HG02973 (cell line): ENCODE results near the gene VGLL4.

Experiments
- ATAC-seq: cut with Tn5 transposase; IDR thresholded peaks from one replicate; pipeline ENCODE4 v1.9.1; 2021; ENCODE audit warnings: moderate library complexity; ENCODE audit not compliant: unreplicated experiment

Gene VGLL4

GRCh38 chr3:11566916-11567315 lies 76.8 kb downstream of the VGLL4 start:
- no peak for ATAC-seq

- no peak for ATAC-seq
Measured at GRCh38 chr3:11566478-11566877, 77.2 kb downstream of the VGLL4 start.

- no peak for ATAC-seq
Measured at GRCh38 chr3:11565932-11566331, 77.8 kb downstream of the VGLL4 start.

- ATAC-seq = no peak
Measured at GRCh38 chr3:11565492-11565891, 78.2 kb downstream of the VGLL4 start.

- ATAC-seq = no peak
Measured at GRCh38 chr3:11565072-11565471, 78.6 kb downstream of the VGLL4 start.

GRCh38 chr3:11564577-11565001 lies 79.1 kb downstream of the VGLL4 start:
- no peak for ATAC-seq

GRCh38 chr3:11563865-11564185 lies 79.9 kb downstream of the VGLL4 start:
- no peak for ATAC-seq

- no peak for ATAC-seq
Measured at GRCh38 chr3:11563159-11563864, 80.4 kb downstream of the VGLL4 start.

GRCh38 chr3:11562277-11562881 lies 81.3 kb downstream of the VGLL4 start:
- no peak for ATAC-seq

- ATAC-seq = no peak
Measured at GRCh38 chr3:11560746-11561145, 83.0 kb downstream of the VGLL4 start.

- ATAC-seq = no peak
Measured at GRCh38 chr3:11559816-11560633, 83.7 kb downstream of the VGLL4 start.

GRCh38 chr3:11558918-11559815 lies 84.5 kb downstream of the VGLL4 start:
- ATAC-seq = no peak

- ATAC-seq = no peak
Measured at GRCh38 chr3:11558411-11558903, 85.3 kb downstream of the VGLL4 start.

- ATAC-seq = no peak
Measured at GRCh38 chr3:11558002-11558401, 85.7 kb downstream of the VGLL4 start.

GRCh38 chr3:11556851-11557644 lies 86.7 kb downstream of the VGLL4 start:
- no peak for ATAC-seq

- ATAC-seq = no peak
Measured at GRCh38 chr3:11555881-11556633, 87.7 kb downstream of the VGLL4 start.

GRCh38 chr3:11555211-11555782 lies 88.4 kb downstream of the VGLL4 start:
- no peak for ATAC-seq

- no peak for ATAC-seq
Measured at GRCh38 chr3:11554666-11555065, 89.0 kb downstream of the VGLL4 start.

- ATAC-seq = no peak
Measured at GRCh38 chr3:11554236-11554610, 89.5 kb downstream of the VGLL4 start.
